Esophagus mucosa (tissue), 1 donor: ENCODE data around the gene TYK2. TPM values are rescaled to one million over a fixed set of nuclear protein-coding genes. Genes with fewer than 3 reads are reported as not detected.
"Not testable (repeated sequence)": the region's sequence is repeated elsewhere in the genome, so short reads cannot be mapped to it uniquely, and the experiment has no call there.

Source experiments
- ATAC-seq: fragments of 200-7000 bp; cut with Tn5 transposase; one replicate; pipeline ENCODE4 v1.9.1; 2020
- total RNA-seq: library from RNA; stranded (reverse); gene quantifications from one replicate; pipeline ENCODE4 v1.2.4, GENCODE V29; 2023
- donor health status: DM: yes; HTN: yes; CAD: no.

Gene TYK2
- total RNA-seq, 1 donor from 2014 or later: 51.1 TPM

- no peak for ATAC-seq
Measured at GRCh38 chr19:10368101-10368803, 12.1 kb downstream of the TYK2 start.

GRCh38 chr19:10366950-10367512 lies 13.3 kb downstream of the TYK2 start:
- ATAC-seq: not testable (repeated sequence)

GRCh38 chr19:10365518-10365917 lies 14.9 kb downstream of the TYK2 start:
- ATAC-seq: peak; percentile 19

GRCh38 chr19:10364644-10365043 lies 15.7 kb downstream of the TYK2 start:
- ATAC-seq: no peak

GRCh38 chr19:10363789-10364281 lies 16.5 kb downstream of the TYK2 start:
- peak; percentile 6 for ATAC-seq

GRCh38 chr19:10362259-10362658 lies 18.1 kb downstream of the TYK2 start:
- ATAC-seq: no peak

- no peak for ATAC-seq
Measured at GRCh38 chr19:10361569-10362011, 18.8 kb downstream of the TYK2 start.

GRCh38 chr19:10356431-10356830 lies 23.9 kb downstream of the TYK2 start:
- ATAC-seq: no peak

- peak; percentile 22 for ATAC-seq
Measured at GRCh38 chr19:10353793-10354391, 26.5 kb downstream of the TYK2 start.

- ATAC-seq: peak; percentile 23
Measured at GRCh38 chr19:10352764-10353671, 27.4 kb downstream of the TYK2 start.

- ATAC-seq: no peak
Measured at GRCh38 chr19:10346509-10346908, 33.9 kb downstream of the TYK2 start.

GRCh38 chr19:10344780-10345179 lies 35.6 kb downstream of the TYK2 start:
- ATAC-seq: no peak

- ATAC-seq: no peak
Measured at GRCh38 chr19:10343495-10343894, 36.9 kb downstream of the TYK2 start.

- no peak for ATAC-seq
Measured at GRCh38 chr19:10339977-10340376, 40.4 kb downstream of the TYK2 start.

- peak; percentile 15 for ATAC-seq
Measured at GRCh38 chr19:10339380-10339960, 40.9 kb downstream of the TYK2 start, which contains the start of gene ICAM3. Gene ICAM3 (minus strand): TSS chr19:10339624. CDS start chr19:10339614, 10 bp downstream.

- ATAC-seq: no peak
Measured at GRCh38 chr19:10338940-10339339, 41.4 kb downstream of the TYK2 start.

GRCh38 chr19:10336725-10337124 lies 43.6 kb downstream of the TYK2 start:
- ATAC-seq: not testable (repeated sequence)

- ATAC-seq: no peak
Measured at GRCh38 chr19:10335352-10335985, 44.9 kb downstream of the TYK2 start.

GRCh38 chr19:10334588-10335351 lies 45.6 kb downstream of the TYK2 start:
- ATAC-seq: peak; percentile 78

GRCh38 chr19:10333758-10334587 lies 46.4 kb downstream of the TYK2 start:
- peak; percentile 11 for ATAC-seq
